ENCODE data around the gene GKAP1. TPM values are rescaled to one million over a fixed set of nuclear protein-coding genes. Genes with fewer than 3 reads are reported as not detected.
"Not testable (repeated sequence)": the region's sequence is repeated elsewhere in the genome, so short reads cannot be mapped to it uniquely, and the experiment has no call there.

The GKAP1 gene
- total RNA-seq, 1 experiment from 2014 or later, result 0.72 TPM

- not testable (repeated sequence) for DNase-seq (ENCODE audit: low read depth)
These were observed 88.8 kb downstream of the GKAP1 start for GRCh38 chr9:83728591-83729368.

DNA sequence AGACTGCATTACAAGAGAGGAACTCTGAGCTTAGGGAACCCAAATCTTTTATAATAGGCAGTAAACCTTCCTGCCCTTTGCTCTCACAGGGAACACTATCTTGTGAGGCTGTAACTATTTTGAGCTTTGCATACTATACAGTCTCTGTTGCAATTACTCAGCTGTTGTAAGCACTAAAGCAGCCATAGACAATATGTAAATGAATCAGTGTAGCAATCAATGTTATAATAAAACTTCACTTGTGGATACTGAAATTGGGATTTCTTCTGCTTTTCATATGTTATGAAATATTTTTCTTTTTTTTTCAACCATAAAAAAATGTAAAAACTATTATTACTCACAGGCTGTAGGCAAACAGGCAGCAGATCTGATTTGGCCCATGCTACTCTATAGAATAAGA lies 93.1 kb downstream of the GKAP1 start:
- DNase-seq (ENCODE audit: low read depth), result no peak

- no peak for DNase-seq (ENCODE audit: low read depth)
These were observed 94.7 kb downstream of the GKAP1 start for GRCh38 chr9:83722726-83723495.

DNA sequence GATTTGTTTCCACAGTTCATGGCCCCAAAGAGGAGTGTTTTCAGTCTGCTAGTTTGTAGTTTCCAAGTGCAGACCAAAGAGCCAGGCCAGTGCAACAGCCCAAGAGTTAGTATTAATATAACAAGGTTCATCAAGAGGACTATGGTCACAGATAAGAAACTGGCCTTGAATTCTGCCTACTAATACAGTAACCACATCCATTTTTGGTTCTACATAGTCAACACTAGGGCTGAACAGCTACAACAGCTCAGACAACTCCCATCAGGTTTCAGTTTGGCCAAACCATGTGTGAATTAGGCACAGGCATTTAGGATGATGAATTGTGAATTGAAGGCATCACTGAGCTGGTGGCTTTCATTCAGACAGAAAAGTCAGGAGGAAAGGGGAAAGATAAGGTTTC lies 96.1 kb downstream of the GKAP1 start:
- no peak for DNase-seq (ENCODE audit: low read depth)

DNA sequence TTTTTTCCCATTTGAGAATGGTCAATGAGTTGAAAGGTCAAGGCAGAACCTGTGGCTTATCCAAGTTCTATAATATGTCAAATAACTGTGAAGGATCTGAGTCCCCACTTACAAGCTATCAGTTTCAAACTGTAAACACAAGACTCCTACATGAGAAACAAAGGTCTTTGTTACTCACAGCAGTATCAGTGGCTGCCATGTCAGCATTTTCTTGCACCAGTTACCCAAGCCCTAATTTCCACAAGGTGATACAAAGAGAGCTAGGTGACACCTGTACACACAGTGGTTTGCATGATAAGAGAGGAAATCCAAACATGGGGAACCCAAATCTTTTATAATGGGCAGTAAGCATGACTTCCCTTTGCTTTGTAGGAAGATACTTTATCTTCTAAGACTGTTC lies 101.8 kb downstream of the GKAP1 start:
- DNase-seq (ENCODE audit: low read depth), result no peak

- no peak for DNase-seq (ENCODE audit: low read depth)
These were observed 102.3 kb downstream of the GKAP1 start for GRCh38 chr9:83715221-83715620.

- no peak for DNase-seq (ENCODE audit: low read depth)
These were observed 103.2 kb downstream of the GKAP1 start for GRCh38 chr9:83714329-83714728.

DNA sequence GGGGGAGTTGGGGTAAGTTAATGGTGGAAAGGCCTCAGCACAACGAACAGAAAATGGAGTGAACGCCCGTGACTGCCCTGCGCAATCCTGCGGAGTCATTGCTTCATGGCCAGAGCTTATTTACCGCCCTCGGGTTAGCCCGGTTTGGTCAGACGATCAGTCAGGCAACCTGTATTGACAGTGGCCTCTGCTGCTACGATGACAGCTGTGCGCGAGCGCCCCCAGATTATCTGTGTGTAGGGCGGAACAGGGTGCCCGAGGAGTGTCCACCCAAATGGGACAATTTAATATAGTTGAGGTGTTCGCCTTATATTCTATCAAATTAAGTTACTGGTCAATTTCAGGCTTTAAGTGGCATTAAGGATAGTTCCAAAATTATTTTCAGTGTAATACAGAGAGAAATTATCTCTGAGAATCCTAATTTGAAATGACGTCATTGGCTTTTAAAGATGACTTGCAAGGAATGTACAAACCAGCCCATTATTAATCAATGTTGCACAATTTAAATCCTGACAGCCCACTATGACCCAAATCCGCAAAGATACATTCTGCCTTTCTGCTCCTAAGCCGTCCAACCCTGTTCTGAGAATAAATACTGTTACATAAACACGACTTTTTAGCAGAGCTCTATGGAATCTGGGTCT lies 108.9 kb downstream of the GKAP1 start:
- peak; percentile 55 for DNase-seq (ENCODE audit: low read depth)

DNA sequence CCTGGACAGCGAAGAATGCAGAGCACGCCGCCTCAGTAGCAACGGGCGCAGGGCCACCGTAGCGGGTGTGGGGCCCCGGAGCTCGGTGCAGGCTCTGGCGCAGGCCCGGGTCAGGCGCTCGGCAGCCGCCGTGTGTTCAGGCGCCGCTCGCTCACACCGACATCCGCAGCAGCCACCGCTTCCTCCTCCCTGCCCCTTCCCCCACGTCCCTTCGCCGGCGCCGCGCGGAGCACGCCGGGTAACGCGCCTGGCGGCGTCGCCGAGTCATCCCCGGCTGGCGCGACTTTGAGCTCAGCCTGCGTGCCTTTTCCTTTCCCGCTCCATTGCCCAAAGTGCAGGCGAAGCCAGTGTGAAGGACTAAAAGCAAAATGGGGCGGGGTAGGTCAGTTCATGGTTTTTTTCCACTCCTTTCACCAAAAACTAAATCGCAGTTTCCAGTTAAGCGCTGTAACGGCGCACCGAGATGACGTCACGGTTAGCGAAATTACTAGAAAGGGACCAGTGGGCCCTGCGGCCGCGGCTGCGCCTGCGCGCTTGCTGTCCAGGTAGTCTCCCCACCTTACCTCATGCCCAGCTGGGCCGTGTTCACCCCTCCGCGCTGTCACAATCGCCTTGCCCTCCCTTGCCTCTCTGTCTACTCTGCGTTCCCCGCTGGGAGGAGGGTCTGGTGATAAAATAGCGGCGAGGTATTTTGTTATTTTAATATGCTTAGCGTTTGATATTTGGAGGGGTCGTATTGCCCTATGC lies 109.6 kb downstream of the GKAP1 start, which contains the start of gene UBQLN1:
TSS of gene UBQLN1 (minus strand) at position 191 of the 747 bp plus-strand sequence. CDS start 279 bp downstream, outside the sequence.
- DNase-seq (ENCODE audit: low read depth), result peak; percentile 84

- peak; percentile 72 for DNase-seq (ENCODE audit: low read depth)
These were observed 110.1 kb downstream of the GKAP1 start for GRCh38 chr9:83707518-83707767.

DNA sequence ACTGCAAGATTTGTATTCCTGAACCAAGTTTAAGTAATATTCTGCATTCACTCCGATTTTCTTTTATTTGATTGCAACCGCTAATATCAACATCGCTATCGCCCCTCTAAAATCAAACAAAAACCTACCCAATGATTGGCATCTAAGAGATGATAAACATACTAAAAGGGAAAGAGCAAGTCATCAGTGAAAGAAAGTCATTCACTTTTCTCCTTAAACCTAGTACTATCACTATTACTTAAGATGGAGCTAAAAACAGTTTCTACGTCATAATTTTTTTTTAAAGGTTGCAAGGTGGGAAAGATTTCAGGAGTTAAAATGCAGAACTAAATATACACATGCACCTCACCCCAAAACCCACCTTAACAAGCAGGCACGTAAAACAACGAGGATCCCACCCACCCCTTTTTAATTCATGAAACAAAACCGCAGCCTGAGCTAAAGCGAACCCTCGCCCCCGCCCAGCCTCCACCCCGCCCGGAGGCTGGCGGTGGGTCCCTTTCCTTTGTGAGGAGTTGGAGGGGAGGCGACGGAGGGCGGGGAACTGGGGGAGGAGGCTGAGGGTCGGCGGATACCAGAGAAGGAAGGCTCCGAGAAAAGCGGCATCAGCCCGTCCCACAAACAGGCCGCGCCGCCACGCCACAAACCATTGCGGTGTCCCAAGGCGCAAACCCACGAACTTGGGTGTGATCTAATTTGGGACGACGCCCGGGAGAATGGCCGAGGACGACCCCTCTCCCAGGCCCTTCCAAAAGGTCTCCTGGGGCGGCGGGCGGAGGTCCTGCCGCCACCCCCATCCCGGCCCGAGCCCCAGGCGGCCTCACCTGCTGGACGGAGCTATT lies 110.7 kb downstream of the GKAP1 start:
- DNase-seq (ENCODE audit: low read depth), result peak; percentile 22

DNA sequence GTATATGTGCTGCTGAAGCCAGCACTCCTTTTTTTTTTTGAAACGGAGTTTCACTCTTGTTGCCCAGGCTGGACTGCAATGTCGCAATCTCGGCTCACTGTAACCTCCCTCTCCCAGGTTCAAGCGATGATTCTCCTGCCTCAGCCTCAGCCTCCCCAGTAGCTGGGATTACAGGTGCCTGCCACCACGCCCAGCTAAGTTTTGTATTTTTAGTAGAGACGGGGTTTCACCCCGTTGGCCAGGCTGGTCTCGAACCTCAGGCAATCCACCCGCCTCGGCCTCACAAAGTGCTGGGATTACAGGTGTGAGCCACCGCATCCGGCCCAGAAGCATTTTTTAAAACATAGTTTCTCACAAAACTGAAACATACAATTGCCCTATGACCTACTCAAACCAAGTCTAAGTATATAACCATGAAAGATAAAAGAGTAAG lies 112.3 kb downstream of the GKAP1 start:
- DNase-seq (ENCODE audit: low read depth), result not testable (repeated sequence)

- peak; percentile 64 for DNase-seq (ENCODE audit: low read depth)
These were observed 115.8 kb downstream of the GKAP1 start for GRCh38 chr9:83701769-83702168.

GRCh38 chr9:83701286-83701685 lies 116.3 kb downstream of the GKAP1 start:
- no peak for DNase-seq (ENCODE audit: low read depth)

DNA sequence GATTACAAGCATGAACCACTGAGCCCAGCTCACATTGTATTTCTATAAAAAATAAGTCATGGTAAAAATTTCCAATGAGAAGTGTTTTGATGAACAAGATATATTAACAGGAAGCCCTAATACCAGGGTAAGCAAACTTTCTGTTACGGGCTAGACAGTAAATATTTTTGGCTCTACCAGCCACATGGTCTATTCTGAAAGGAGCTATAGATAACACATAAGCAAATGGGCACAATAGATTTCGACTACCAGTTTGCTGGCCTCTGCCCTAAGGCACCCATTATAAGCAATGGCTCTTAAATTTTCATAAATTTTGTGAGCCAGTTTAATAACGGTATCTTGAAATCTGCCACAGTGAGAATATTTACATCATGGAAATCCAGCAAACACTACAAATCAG lies 118.0 kb downstream of the GKAP1 start:
- no peak for DNase-seq (ENCODE audit: low read depth)

DNA sequence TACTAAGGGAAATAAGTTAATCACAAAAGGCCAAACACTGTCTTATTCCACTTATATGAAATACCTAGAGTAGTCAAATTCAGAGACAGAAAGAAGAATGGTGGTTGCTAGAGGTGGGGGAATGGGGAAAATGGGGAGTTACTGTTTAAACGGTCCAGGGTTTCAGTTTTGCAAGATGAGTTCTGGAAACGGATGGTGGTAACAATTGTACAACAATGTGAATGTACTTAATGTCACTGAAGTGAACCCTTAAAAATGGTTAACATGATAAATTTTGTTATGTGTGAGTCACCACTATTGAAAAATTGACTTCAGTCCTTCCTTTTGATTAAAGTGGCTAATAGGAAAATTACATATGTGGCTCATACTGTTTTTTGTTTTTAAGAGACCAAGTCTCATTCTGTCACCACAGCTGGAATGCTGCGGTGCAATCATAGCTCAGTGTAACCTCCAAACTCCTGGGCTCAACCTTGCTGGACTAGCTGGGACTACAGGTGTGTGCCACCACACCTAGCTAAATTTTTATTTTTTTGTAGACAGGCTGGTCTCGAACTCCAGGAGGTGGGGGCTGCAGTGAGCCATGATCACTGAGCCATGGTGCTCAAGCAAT lies 118.5 kb downstream of the GKAP1 start:
- DNase-seq (ENCODE audit: low read depth), result no peak

GRCh38 chr9:83691492-83691891 lies 126.1 kb downstream of the GKAP1 start:
- no peak for DNase-seq (ENCODE audit: low read depth)
